Measurements from ENCODE around the gene KCNAB1.

- TF ChIP-seq, protein P1, sequence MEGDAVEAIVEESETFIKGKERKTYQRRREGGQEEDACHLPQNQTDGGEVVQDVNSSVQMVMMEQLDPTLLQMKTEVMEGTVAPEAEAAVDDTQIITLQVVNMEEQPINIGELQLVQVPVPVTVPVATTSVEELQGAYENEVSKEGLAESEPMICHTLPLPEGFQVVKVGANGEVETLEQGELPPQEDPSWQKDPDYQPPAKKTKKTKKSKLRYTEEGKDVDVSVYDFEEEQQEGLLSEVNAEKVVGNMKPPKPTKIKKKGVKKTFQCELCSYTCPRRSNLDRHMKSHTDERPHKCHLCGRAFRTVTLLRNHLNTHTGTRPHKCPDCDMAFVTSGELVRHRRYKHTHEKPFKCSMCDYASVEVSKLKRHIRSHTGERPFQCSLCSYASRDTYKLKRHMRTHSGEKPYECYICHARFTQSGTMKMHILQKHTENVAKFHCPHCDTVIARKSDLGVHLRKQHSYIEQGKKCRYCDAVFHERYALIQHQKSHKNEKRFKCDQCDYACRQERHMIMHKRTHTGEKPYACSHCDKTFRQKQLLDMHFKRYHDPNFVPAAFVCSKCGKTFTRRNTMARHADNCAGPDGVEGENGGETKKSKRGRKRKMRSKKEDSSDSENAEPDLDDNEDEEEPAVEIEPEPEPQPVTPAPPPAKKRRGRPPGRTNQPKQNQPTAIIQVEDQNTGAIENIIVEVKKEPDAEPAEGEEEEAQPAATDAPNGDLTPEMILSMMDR (IDR thresholded peaks at IDR 0.05): no peak
- TF ChIP-seq POLR2AphosphoS5 (IDR thresholded peaks at IDR 0.05) (no peak), EP300 (IDR thresholded peaks at IDR 0.05; ENCODE audit: low read depth) (no peak), POLR2A (IDR thresholded peaks at IDR 0.05) (no peak)
Measured at GRCh38 chr3:156581954-156582353, 461.6 kb downstream of the KCNAB1 start.

Data from transverse colon (tissue), 4 donors.